ENCODE data around the gene MAL. TPM values are rescaled to one million over a fixed set of nuclear protein-coding genes. Genes with fewer than 3 reads are reported as not detected.

Gene MAL
- total RNA-seq, 1 experiment from 2014 or later: 0.22 TPM

DNA sequence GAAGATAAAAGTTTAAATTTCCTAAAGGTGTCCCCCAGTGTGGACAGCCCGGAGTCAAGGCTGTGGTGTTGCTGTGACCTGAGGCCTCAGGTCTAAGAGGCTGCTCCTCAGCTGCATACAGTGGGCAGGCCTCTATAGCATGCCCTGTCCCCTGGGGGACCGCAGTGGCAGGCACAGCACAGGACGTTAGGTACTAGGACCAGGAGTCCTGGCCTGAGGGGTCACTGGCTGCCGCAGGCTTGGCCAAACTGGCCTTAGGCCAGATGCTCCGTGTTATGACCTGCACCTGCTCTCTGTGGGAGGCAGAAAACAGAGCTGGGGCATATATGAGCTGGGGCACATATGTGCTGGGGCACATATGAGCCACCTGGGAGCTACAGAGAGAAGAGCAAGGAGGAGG, 21.2 kb upstream of the MAL start:
- ATAC-seq (no peak; the same call in 1 of the 2 replicates), DNase-seq (ENCODE audit: low spot score) (no peak)
- Mint-ChIP-seq H3K27me3 (ENCODE audit: low read depth) (no peaks in the 10 kb centered on the region), H3K9me3 (no peaks in the 10 kb centered on the region), H3K4me3 (no peak overlapping the region), H3K4me1 (peaks cover 14% of the 10 kb centered on the region), H3K36me3 (no peaks in the 10 kb centered on the region), H3K27ac (no peak overlapping the region)
- ChIA-PET POLR2A (no interaction called here), CTCF (no interaction called here)
- TF ChIP-seq TEAD4 (CRISPR knock-in tag; IDR thresholded peaks at IDR 0.05) (no peak), SOX15 (CRISPR knock-in tag; IDR thresholded peaks at IDR 0.05) (no peak), NFATC4 (CRISPR knock-in tag; IDR thresholded peaks at IDR 0.05) (no peak), ZNF138 (CRISPR knock-in tag; conservative IDR thresholded peaks at IDR 0.05) (no peak), ZBTB21 (CRISPR knock-in tag; IDR thresholded peaks at IDR 0.05; ENCODE audit: borderline replicate concordance) (no peak), ZNF423 (CRISPR knock-in tag; IDR thresholded peaks at IDR 0.05) (no peak), ZNF121 (CRISPR knock-in tag; IDR thresholded peaks at IDR 0.05) (no peak), CREM (CRISPR knock-in tag; IDR thresholded peaks at IDR 0.05) (no peak), ZNF416 (CRISPR knock-in tag; IDR thresholded peaks at IDR 0.05) (no peak)
- TF ChIP-seq, protein P1, sequence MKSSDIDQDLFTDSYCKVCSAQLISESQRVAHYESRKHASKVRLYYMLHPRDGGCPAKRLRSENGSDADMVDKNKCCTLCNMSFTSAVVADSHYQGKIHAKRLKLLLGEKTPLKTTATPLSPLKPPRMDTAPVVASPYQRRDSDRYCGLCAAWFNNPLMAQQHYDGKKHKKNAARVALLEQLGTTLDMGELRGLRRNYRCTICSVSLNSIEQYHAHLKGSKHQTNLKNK (CRISPR knock-in tag; IDR thresholded peaks at IDR 0.05): no peak
- TF ChIP-seq, protein P2, sequence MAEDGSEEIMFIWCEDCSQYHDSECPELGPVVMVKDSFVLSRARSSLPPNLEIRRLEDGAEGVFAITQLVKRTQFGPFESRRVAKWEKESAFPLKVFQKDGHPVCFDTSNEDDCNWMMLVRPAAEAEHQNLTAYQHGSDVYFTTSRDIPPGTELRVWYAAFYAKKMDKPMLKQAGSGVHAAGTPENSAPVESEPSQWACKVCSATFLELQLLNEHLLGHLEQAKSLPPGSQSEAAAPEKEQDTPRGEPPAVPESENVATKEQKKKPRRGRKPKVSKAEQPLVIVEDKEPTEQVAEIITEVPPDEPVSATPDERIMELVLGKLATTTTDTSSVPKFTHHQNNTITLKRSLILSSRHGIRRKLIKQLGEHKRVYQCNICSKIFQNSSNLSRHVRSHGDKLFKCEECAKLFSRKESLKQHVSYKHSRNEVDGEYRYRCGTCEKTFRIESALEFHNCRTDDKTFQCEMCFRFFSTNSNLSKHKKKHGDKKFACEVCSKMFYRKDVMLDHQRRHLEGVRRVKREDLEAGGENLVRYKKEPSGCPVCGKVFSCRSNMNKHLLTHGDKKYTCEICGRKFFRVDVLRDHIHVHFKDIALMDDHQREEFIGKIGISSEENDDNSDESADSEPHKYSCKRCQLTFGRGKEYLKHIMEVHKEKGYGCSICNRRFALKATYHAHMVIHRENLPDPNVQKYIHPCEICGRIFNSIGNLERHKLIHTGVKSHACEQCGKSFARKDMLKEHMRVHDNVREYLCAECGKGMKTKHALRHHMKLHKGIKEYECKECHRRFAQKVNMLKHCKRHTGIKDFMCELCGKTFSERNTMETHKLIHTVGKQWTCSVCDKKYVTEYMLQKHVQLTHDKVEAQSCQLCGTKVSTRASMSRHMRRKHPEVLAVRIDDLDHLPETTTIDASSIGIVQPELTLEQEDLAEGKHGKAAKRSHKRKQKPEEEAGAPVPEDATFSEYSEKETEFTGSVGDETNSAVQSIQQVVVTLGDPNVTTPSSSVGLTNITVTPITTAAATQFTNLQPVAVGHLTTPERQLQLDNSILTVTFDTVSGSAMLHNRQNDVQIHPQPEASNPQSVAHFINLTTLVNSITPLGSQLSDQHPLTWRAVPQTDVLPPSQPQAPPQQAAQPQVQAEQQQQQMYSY (CRISPR knock-in tag; IDR thresholded peaks at IDR 0.05): no peak

DNA sequence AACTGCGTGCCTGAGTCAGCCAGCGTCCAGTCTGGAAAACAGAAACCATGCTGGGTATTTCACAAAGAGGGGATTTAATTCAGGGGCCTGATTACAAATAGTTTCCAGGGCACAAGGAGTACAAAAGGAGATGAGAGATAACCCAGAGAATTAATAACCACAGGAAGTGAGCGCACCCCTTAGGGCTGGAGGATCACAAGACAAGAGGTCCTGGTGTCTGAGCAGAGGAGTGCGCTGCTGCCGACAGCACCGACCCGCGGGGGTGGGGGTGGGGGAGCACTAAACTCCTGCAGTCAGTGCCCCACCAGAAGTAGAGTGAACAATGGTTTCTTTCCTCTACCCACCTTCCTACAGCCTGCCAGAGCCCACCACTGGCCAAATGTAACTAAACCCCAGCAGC, 20.8 kb upstream of the MAL start:
- H3K36me3 Mint-ChIP-seq: no peaks in the 10 kb centered on the region
- no peak for DNase-seq (ENCODE audit: low spot score)
- peak; percentile 64 for ATAC-seq
- TF ChIP-seq, protein P3, sequence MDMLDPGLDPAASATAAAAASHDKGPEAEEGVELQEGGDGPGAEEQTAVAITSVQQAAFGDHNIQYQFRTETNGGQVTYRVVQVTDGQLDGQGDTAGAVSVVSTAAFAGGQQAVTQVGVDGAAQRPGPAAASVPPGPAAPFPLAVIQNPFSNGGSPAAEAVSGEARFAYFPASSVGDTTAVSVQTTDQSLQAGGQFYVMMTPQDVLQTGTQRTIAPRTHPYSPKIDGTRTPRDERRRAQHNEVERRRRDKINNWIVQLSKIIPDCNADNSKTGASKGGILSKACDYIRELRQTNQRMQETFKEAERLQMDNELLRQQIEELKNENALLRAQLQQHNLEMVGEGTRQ (CRISPR knock-in tag; IDR thresholded peaks at IDR 0.05): no peak
- TF ChIP-seq OVOL2 (CRISPR knock-in tag; IDR thresholded peaks at IDR 0.05; ENCODE audit: borderline replicate concordance): no peak
- no peak for TF ChIP-seq JAZF1 (CRISPR knock-in tag; IDR thresholded peaks at IDR 0.05)
- no peak for TF ChIP-seq HMGA2 (CRISPR knock-in tag; IDR thresholded peaks at IDR 0.05)
- TF ChIP-seq MXD4 (CRISPR knock-in tag; IDR thresholded peaks at IDR 0.05; ENCODE audit: borderline replicate concordance): no peak
- TF ChIP-seq TCF7 (CRISPR knock-in tag; IDR thresholded peaks at IDR 0.05; ENCODE audit: low read depth): no peak
- TF ChIP-seq, protein P1 (CRISPR knock-in tag; IDR thresholded peaks at IDR 0.05): no peak
- TF ChIP-seq, protein P4, sequence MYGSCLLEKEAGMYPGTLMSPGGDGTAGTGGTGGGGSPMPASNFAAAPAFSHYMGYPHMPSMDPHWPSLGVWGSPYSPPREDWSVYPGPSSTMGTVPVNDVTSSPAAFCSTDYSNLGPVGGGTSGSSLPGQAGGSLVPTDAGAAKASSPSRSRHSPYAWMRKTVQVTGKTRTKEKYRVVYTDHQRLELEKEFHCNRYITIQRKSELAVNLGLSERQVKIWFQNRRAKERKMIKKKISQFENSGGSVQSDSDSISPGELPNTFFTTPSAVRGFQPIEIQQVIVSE (CRISPR knock-in tag; IDR thresholded peaks at IDR 0.05; ENCODE audit: borderline replicate concordance): no peak
- TF ChIP-seq NFATC4 (CRISPR knock-in tag; IDR thresholded peaks at IDR 0.05): no peak
- TF ChIP-seq JUN (CRISPR knock-in tag; IDR thresholded peaks at IDR 0.05): no peak
- no peak for TF ChIP-seq ATF6 (CRISPR knock-in tag; IDR thresholded peaks at IDR 0.05)
- no peaks in the 10 kb centered on the region for H3K27me3 Mint-ChIP-seq (ENCODE audit: low read depth)
- ChIA-PET POLR2A (no interaction called here), CTCF (no interaction called here)
- no peak overlapping the region for H3K27ac Mint-ChIP-seq
- H3K9me3 Mint-ChIP-seq: no peaks in the 10 kb centered on the region
- no peak overlapping the region for H3K4me3 Mint-ChIP-seq
- H3K4me1 Mint-ChIP-seq: peaks cover 15% of the 10 kb centered on the region
